ENCODE data around the gene EPHA5. TPM values are rescaled to one million over a fixed set of nuclear protein-coding genes. Genes with fewer than 3 reads are reported as not detected.

The EPHA5 gene
- total and polyA plus RNA-seq, 9 of the 15 experiments (the other 6 are each of a cell fraction or from before 2014, with no cell fraction given) = 0.04 TPM; not detected in 8

- no peaks in the 10 kb centered on the region for H3K9me1 ChIP-seq (ENCODE audit: control insufficient read depth, insufficient read depth, low read length)
- H2AFZ ChIP-seq (ENCODE audit: low read depth, low read length) = no peak overlapping the region
- POLR2A ChIA-PET = no interaction called here
- no peak overlapping the region for H3K27ac ChIP-seq (ENCODE audit: extremely low read depth, low read depth, low read length)
- intact Hi-C loops (cut with micrococcal nuclease) (no loop called here), in situ Hi-C loops (cut with MboI) (no loop called here)
- H3K4me3 ChIP-seq = no peak overlapping the region
- H3K36me3 ChIP-seq (ENCODE audit: control insufficient read depth, insufficient read depth, low read length) = no peaks in the 10 kb centered on the region
- DNase-seq (ENCODE audit: extremely low read depth in 1 of 4, low spot score in 3 of 4) (no peak), ATAC-seq (no peak), FAIRE-seq (no peak)
- no peak overlapping the region for H3K4me2 ChIP-seq (ENCODE audit: insufficient read depth, low read length)
- no peaks in the 10 kb centered on the region for H3K79me2 ChIP-seq (ENCODE audit: control insufficient read depth, insufficient read depth, low read length)
- H3K9ac ChIP-seq (ENCODE audit: insufficient read depth in 1 of 2, low read depth in 2 of 2, low read length in 2 of 2) = no peak overlapping the region
- no peaks in the 10 kb centered on the region for H4K20me1 ChIP-seq (replicated peaks; ENCODE audit: control insufficient read depth, insufficient read depth, low read length)
- 0% methylated on average over 1 of the region's 1 CpG for WGBS (ENCODE audit: insufficient coverage, low coverage, missing lambda C conversion rate)
- H3K27me3 ChIP-seq (ENCODE audit: control insufficient read depth in 2 of 2, insufficient read depth in 2 of 2, low read length in 2 of 2) = no peaks in the 10 kb centered on the region
- no peaks in the 10 kb centered on the region for H3K4me1 ChIP-seq (replicated peaks in 1 of 2; ENCODE audit: control insufficient read depth in 2 of 2, insufficient read depth in 2 of 2, low read length in 2 of 2)
- H3K9me3 ChIP-seq (replicated peaks; ENCODE audit: control insufficient read depth, insufficient read depth, low read depth, low read length) = no peaks in the 10 kb centered on the region
- TF ChIP-seq ARID4B (CRISPR knock-in tag; IDR thresholded peaks at IDR 0.05) (no peak), ELF2 (CRISPR knock-in tag; IDR thresholded peaks at IDR 0.05) (no peak), PRMT5 (CRISPR knock-in tag; IDR thresholded peaks at IDR 0.05) (no peak), HMGN3 (IDR thresholded peaks at IDR 0.05; ENCODE audit: borderline replicate concordance, extremely low read depth, insufficient read length, low read depth, low read length) (no peak), ZNF668 (CRISPR knock-in tag; IDR thresholded peaks at IDR 0.05) (no peak), ZSCAN29 (IDR thresholded peaks at IDR 0.05) (no peak), NCOA2 (IDR thresholded peaks at IDR 0.05; ENCODE audit: partially characterized antibody in 2 of 2) (no peak), ZNF639 (CRISPR knock-in tag; conservative IDR thresholded peaks at IDR 0.05 in 1 of 2, IDR thresholded peaks at IDR 0.05 in 1 of 2) (no peak), ZNF232 (CRISPR knock-in tag; IDR thresholded peaks at IDR 0.05) (no peak), HNRNPLL (IDR thresholded peaks at IDR 0.05; ENCODE audit: low read depth, low read length, poor library complexity, severe bottlenecking) (no peak), PREB (CRISPR knock-in tag; IDR thresholded peaks at IDR 0.05) (no peak), STAT5A (IDR thresholded peaks at IDR 0.05; ENCODE audit: borderline replicate concordance, low read length) (no peak), TCF7L2 (IDR thresholded peaks at IDR 0.05; ENCODE audit: low read depth, low read length) (no peak), ZNF507 (tag; conservative IDR thresholded peaks at IDR 0.05) (no peak), ZNF197 (CRISPR knock-in tag; IDR thresholded peaks at IDR 0.05; ENCODE audit: low read depth) (no peak), MTA2 (IDR thresholded peaks at IDR 0.05; ENCODE audit: low read depth) (no peak), SAFB (IDR thresholded peaks at IDR 0.05; ENCODE audit: borderline replicate concordance, low read depth, low read length) (no peak), SRSF1 (IDR thresholded peaks at IDR 0.05; ENCODE audit: low read depth, low read length) (no peak)
- no TSS peak for BruUV-seq (replicated peaks)
- CTCF ChIA-PET (ENCODE audit: low intra/inter-chr PET ratio) = no interaction called here
Observed at GRCh38 chr4:65589331-65589730, 81.0 kb downstream of the EPHA5 start.

All from K562 (cell line).